HG02973 (cell line): ENCODE measurements around the gene CCND1.

ENCODE experiments used
- ATAC-seq: cut with Tn5 transposase; IDR thresholded peaks from one replicate; pipeline ENCODE4 v1.9.1; 2021; ENCODE audit warnings: moderate library complexity; ENCODE audit not compliant: unreplicated experiment

CCND1 gene

DNA sequence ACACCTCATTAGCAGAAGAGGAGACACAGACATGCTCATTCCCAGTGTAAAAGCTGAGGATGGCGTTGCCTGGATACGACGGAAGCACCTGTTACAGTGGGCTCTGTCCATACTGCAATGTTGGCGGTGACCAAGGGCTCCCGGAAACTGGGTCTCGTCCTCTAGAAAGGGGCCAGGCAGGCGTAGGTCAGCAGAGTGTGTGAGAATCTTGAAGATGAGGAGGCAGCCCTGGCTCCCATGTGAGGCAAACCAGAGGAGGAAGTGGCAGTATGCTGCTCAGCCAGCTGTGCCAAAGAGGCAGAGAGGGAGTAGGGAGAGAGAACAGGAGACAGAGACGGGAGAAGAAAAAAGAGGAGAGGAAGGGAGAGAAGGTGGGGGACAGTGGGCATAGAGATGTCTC, 23.9 kb downstream of the CCND1 start:
- no peak for ATAC-seq

DNA sequence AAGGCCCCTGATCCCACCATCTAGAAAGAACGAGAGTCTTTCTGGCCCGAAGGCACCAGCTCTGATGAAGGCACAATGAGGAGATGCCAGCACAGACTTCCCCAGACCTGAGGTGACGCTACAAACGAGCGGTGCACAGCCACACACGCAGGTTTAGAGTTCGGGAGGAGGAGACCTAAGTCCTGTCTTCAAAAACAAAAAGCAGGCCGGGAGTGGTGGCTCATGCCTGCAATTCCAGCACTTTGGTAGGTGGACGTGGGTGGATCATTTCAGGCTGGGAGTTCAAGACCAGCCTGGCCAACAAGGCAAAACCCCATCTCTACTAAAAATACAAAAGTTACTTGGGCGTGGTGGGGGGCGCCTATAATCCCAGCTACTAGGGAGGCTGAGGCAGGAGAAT, 24.7 kb downstream of the CCND1 start:
- no peak for ATAC-seq

DNA sequence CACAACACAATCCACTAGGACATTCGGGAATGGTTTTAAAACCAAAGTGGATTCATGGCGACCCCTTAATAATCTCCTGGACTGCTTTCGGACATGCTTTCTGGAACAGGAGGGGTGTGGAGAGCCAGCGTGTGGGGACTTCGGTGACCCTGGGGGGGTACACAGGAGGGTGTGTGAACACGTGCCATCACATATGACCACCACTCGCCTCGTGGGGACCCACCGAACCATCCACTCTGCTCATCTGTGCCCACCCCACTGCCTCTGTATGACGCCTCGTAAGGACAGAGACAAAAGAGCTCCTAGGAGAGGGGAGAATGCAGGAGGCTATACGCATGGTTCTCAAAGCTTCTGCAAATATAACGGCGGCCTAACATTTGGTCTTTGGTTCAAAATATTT, 25.3 kb downstream of the CCND1 start:
- no peak for ATAC-seq

DNA sequence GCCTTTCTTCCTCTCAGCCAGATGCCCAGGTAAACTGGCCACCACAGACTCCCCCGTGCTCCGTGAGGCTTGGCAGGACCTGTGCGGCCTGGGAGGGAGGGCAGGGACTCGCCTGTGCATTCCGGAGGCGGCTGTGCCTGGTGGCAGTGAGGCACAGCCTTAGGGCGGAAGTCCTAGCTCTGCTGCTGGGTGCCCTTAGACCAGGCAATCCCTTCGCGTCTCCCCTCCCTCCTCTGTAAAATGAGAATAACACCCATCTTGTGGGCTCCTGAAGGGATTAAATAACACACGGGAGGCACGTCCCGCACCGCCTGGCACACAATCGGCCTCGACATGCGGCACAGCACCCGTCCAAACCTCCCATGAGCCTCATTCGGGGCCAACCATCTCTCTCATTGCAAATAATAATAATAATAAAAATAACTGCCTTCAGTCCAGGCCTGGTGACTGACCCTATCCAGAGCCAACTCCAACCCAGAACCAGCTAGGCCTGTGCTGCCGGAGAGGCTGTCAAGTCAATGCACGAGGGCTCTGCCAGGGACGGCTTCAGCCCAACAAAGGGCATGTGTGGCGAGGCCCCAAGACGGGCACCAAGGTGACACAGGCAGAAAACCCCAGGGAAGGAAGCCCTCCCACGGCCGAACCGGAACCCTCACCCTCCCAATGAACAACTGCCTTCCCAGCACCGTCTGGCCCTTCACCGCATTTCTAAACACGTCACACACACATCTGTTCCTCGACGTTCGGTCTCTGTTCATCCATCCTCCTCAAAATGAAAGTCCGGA, 26.0 kb downstream of the CCND1 start:
- ATAC-seq = no peak

GRCh38 chr11:69667619-69668604, 27.0 kb downstream of the CCND1 start:
- ATAC-seq = no peak

GRCh38 chr11:69669486-69669885, 28.5 kb downstream of the CCND1 start:
- no peak for ATAC-seq

DNA sequence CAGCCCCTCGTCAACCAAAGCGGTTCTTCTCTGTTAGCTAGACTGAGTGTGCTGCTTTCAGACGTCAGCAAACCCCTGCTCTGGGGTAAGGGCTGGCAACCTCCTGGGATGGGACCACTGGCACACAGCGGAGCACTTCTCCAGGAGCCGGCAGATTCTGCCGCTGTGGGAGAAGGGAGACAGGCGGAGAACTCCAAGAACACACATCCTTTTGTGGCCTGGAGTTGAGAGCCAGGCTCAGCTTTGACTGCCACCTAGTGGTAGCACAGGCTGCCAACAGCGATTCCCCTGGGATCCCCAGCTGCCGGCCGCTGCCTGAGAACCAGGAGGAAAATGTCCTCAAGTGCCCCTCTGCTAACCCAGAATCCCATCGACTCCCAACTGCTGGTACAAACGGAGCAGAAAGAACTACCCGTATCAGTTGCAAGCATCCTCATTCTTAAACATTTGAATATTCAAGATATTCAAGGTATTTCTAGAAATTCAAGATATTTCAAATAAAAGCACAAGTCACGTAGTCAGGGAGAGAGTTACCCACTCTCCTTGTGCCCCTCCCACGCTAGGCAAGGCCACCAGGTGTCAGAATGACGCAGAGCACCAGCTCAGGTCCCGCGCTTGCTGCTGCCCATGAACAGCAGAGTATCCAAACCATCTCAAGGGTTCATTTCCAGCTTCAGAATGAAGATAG, 29.3 kb downstream of the CCND1 start:
- no peak for ATAC-seq

DNA sequence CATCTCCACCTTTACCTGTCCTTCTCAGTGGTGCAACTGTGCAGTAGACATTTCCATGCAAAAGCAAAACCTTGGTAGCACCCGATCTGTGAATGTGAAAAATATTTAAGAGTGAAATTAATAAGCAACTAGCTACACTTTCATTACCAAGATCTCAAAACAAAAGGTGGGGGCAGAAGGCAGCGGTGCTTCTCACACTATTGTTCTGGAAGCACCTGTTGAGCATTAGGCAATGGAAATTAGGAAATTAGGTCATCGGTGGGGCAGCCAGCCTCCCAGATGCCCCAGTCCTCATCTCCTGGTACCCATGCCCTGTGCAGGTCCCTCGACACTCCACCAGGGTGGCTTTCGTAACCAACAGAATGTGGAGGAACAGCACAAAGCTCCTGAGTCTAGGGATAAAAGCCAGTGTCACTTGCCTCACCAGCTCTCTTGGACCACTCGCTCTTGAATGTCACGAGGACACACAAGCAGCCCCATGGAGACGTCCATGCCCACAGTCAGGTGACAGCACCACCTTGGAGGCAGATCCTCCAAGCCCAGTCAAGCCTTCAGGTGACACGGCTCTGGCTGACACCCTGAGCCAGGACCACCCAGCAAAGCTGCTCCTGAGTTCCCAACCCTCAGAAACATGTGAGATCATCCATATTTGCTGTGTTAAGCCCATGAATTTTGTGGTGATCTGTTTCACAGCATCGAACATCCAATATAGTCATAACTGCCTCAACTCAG, 30.9 kb downstream of the CCND1 start:
- ATAC-seq = no peak

DNA sequence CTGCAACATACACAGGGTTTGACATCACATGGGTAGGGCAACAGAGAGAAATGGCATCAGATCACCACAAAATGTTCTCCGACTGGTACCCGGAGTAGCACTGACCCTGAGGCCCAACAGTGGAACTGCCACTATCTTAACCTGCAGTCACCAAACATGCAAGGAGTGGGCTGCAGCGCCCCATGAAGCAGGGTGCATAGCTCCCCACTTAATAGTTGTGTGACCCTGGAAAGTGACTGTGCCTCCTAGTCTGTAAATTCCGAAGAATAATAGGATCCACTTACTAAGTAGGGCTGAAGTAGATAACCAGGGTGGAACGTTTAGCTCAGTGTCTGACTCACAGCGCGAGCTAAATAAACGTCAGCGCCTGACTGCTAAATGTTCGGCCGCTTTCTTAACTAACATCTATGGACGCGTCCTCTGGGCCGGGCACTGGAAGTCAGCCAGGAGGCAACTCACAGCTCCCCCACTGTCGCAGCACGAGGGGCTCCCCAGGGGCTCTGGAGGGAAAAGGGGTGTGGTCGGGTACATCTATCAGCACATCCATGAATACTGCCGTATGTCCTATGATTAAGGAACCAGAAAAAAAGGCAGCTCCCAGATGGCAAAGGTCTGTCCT, 33.4 kb downstream of the CCND1 start:
- ATAC-seq = no peak

- ATAC-seq = peak; percentile 68
These were observed 34.1 kb downstream of the CCND1 start, which contains the start of gene LTO1 for GRCh38 chr11:69674886-69675714. Gene LTO1 (minus strand): TSS chr11:69675353. CDS start chr11:69675239, 114 bp downstream.

GRCh38 chr11:69677749-69678148, 36.8 kb downstream of the CCND1 start:
- ATAC-seq = no peak

- ATAC-seq = no peak
These were observed 39.7 kb downstream of the CCND1 start for GRCh38 chr11:69680688-69681087.

GRCh38 chr11:69682221-69682620, 41.3 kb downstream of the CCND1 start:
- no peak for ATAC-seq

DNA sequence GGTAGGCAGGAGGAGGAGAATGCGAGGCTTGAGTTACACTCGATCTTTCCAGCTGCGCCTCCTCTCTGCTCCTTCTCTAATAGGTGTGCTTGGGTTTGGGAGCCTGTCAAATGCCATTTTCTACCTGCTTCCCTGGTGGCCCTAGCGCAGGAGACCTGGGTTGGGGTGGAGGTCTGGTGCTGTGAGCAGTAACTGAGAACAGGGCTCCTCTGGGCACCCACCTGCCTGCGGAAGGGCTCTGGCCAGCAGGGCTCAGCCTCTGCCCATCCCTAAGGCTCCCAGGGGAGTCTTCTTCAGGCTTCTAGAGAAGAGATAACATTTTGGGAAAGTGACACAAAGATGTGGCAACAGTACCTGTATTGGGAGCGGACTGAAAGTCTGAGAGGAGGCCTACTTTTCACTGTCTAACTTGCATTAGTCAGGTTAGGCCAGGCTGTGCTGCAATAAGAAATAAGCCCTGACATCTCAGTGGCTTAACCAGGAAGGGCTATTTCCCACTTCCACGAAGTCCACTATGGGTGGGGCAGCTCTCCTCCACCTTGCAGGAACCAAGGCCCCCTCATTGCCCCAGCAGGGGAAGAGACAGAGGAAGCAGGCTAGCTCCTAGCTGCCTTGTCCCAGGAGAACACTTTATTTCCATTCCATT, 41.8 kb downstream of the CCND1 start:
- ATAC-seq = no peak

DNA sequence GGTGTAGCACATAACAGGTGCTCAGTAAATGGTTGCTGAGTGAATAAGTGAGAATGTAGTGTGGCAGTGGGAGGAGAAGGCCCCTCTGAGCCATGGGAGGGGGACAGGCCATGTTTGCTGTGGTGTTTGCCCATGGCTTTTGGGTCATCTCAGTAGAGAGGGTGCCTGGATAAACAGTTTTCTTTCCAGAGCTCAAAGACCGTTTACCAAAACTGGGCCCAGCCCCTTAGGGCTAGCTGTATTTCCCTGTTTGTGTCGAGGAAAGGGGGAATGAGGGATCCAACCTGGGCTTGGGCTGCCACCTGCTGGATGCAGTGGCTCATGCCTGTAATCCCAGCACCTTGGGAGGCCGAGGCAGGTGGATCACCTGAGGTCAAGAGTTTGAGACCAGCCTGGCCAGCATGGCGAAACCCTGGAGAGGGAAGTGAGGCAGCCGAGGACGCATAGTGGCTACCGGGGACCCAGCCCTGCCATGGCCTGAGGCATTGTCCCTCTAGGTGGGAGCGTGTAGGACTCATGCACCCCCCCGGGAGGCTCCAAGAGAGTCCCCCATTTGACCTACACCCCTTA, 42.9 kb downstream of the CCND1 start:
- ATAC-seq = no peak

DNA sequence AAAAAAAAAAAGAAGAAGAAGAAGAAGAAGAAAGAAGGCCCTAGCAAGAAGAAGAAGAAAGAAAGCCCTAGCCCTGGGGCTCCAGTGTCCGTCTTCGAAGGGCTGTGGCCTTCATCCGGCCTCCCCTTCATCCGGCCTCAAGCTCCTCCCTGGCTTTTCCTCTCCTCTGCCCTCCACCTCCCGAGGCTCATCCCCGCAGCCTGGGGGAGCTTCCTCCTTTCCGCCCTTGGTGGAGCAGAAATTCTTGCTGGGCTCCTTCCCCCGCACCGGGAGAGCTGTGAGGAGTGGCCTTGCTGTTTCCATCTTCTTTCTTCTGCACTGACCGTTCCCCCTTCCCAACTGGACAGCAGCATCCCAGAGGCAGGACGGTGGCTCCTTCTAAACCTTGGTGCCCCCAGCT, 43.7 kb downstream of the CCND1 start:
- ATAC-seq = no peak

GRCh38 chr11:69685348-69685747, 44.4 kb downstream of the CCND1 start:
- ATAC-seq = no peak

GRCh38 chr11:69686452-69686851, 45.5 kb downstream of the CCND1 start:
- no peak for ATAC-seq
